CD4-positive, CD25-positive, alpha-beta regulatory T cell (primary cell): ENCODE measurements around the gene PHLDB1. TPM values are rescaled to one million over a fixed set of nuclear protein-coding genes. Genes with fewer than 3 reads are reported as not detected.
A peak's percentile ranks its signal among the peaks of the same experiment; 100 is the strongest.

ENCODE experiments used
- ATAC-seq, 2 donors: fragments of 150-1000 bp; cut with Tn5 transposase; one replicate each; pipeline ENCODE4 v1.10.0; 2021; ENCODE audit warnings: low read depth in 2 of 2, moderate number of reproducible peaks in 2 of 2, moderate library complexity in 1 of 2
- DNase-seq, 3 donors: peaks; one replicate each; pipeline versions ENCODE4 v3.0.0 to v3.0.0-alpha.2; 2012 to 2022; ENCODE audit warnings: mixed read lengths in 1 of 3
- H3K27ac ChIP-seq: one replicate; pipeline ENCODE4 v1.7.0; 2013; ENCODE audit warnings: mild to moderate bottlenecking, low read length; ENCODE audit not compliant: insufficient read depth, poor library complexity, severe bottlenecking
- H3K27me3 ChIP-seq: one replicate; pipeline ENCODE4 v1.7.0; 2013; ENCODE audit warnings: low read length; ENCODE audit not compliant: control insufficient read depth, insufficient read depth
- H3K36me3 ChIP-seq: one replicate; pipeline ENCODE4 v1.7.0; 2013; ENCODE audit warnings: mild to moderate bottlenecking, low read length, moderate library complexity; ENCODE audit not compliant: control insufficient read depth, insufficient read depth
- H3K4me1 ChIP-seq: 2 replicates; pipeline ENCODE4 v1.7.0; 2013; ENCODE audit warnings: mild to moderate bottlenecking, low read length; ENCODE audit not compliant: insufficient read depth, control insufficient read depth, poor library complexity, severe bottlenecking
- H3K4me3 ChIP-seq: one replicate; pipeline ENCODE4 v1.7.0; 2013; ENCODE audit warnings: low read depth, mild to moderate bottlenecking, low read length, moderate library complexity
- H3K9me3 ChIP-seq, 2 experiments: 1 replicate in 1 of 2; 2 replicates in 1 of 2; pipeline ENCODE4 v1.7.0; 2013; ENCODE audit warnings: low read length in 2 of 2, mild to moderate bottlenecking in 1 of 2, moderate library complexity in 1 of 2; ENCODE audit not compliant: control insufficient read depth in 2 of 2
- H3K27ac Mint-ChIP-seq, 3 donors: one replicate each; pipeline ENCODE4 v1.8.0; 2020 to 2022; ENCODE audit warnings: mild to moderate bottlenecking in 3 of 3, mixed read lengths in 3 of 3, moderate library complexity in 2 of 3
- H3K27me3 Mint-ChIP-seq: one replicate; pipeline ENCODE4 v1.8.0; 2022; ENCODE audit warnings: mild to moderate bottlenecking, mixed read lengths
- H3K36me3 Mint-ChIP-seq: one replicate; pipeline ENCODE4 v1.8.0; 2020; ENCODE audit warnings: mixed read lengths
- H3K4me1 Mint-ChIP-seq, 4 donors: one replicate each; pipeline ENCODE4 v1.8.0; 2020 to 2022; ENCODE audit warnings: mixed read lengths in 4 of 4, mild to moderate bottlenecking in 1 of 4
- H3K4me3 Mint-ChIP-seq, 4 donors: one replicate each; pipeline ENCODE4 v1.8.0; 2020 to 2022; ENCODE audit warnings: mild to moderate bottlenecking in 4 of 4, mixed read lengths in 4 of 4, moderate library complexity in 3 of 4
- H3K9me3 Mint-ChIP-seq, 7 donors: one replicate each; pipeline ENCODE4 v1.8.0; 2020 to 2022; ENCODE audit warnings: mixed read lengths in 7 of 7, mild to moderate bottlenecking in 3 of 7, moderate library complexity in 2 of 7
- polyA plus RNA-seq, 4 donors: library from polyadenylated mRNA; unstranded; fragments of 300-500 nt; fragmentation: Illumina TruSeq; gene quantifications; one replicate each; pipeline ENCODE4 v1.2.3, GENCODE V29; 2021
- total RNA-seq: library from RNA; stranded (reverse); gene quantifications from one replicate; pipeline ENCODE4 v1.2.3, GENCODE V29; 2022

Gene PHLDB1
- total and polyA plus RNA-seq, 5 donors from 2014 or later: 0.16 to 1.2 (median 0.55) TPM; not detected in 1

GRCh38 chr11:118703563-118704106, 96.2 kb downstream of the PHLDB1 start:
- Mint-ChIP-seq H3K9me3 (peaks cover 0 to 8% (median 2%) of the 10 kb centered on the region in 7 donors), H3K4me3 (peak overlapping the region in 2 of 4 donors; percentile 8 to 43), H3K27ac (peak overlapping the region; percentile 56 to 97 (median 89)), H3K4me1 (peaks cover 30 to 84% (median 43%) of the 10 kb centered on the region in 4 donors), H3K27me3 (peaks cover 6% of the 10 kb centered on the region), H3K36me3 (no peaks in the 10 kb centered on the region)
- Histone ChIP-seq H3K27ac (peak overlapping the region; percentile 43), H3K4me1 (peaks cover 62% of the 10 kb centered on the region), H3K9me3 (peaks cover 0 to 3% of the 10 kb centered on the region in 2 experiments), H3K27me3 (no peaks in the 10 kb centered on the region), H3K36me3 (no peaks in the 10 kb centered on the region), H3K4me3 (no peak overlapping the region)
- no peak for ATAC-seq
- DNase-seq: no peak

- Mint-ChIP-seq H3K36me3 (no peaks in the 10 kb centered on the region), H3K4me3 (peak overlapping the region; percentile 51 to 83 (median 80)), H3K27ac (peak overlapping the region; percentile 95 to 97 (median 97)), H3K9me3 (peaks cover 0 to 4% (median 2%) of the 10 kb centered on the region in 7 donors), H3K4me1 (peaks cover 21 to 68% (median 33%) of the 10 kb centered on the region in 4 donors), H3K27me3 (peaks cover 6% of the 10 kb centered on the region)
- Histone ChIP-seq H3K9me3 (peaks cover 0 to 3% of the 10 kb centered on the region in 2 experiments), H3K4me1 (peaks cover 46% of the 10 kb centered on the region), H3K36me3 (no peaks in the 10 kb centered on the region), H3K4me3 (peak overlapping the region; percentile 44), H3K27ac (peak overlapping the region; percentile 63), H3K27me3 (no peaks in the 10 kb centered on the region)
- DNase-seq (peak in 2 of 3 donors; percentile 61 to 89), ATAC-seq (peak; percentile 78 to 89)
Measured at GRCh38 chr11:118705111-118705741, 97.8 kb downstream of the PHLDB1 start.

GRCh38 chr11:118705791-118706545, 98.6 kb downstream of the PHLDB1 start:
- H3K4me3 Mint-ChIP-seq: peak overlapping the region; percentile 51 to 83 (median 80)
- H3K27me3 ChIP-seq: no peaks in the 10 kb centered on the region
- peaks cover 0 to 2% (median 0%) of the 10 kb centered on the region in 7 donors for H3K9me3 Mint-ChIP-seq
- H3K4me1 ChIP-seq: peaks cover 41% of the 10 kb centered on the region
- H3K27me3 Mint-ChIP-seq: peaks cover 6% of the 10 kb centered on the region
- H3K36me3 ChIP-seq: no peaks in the 10 kb centered on the region
- H3K4me3 ChIP-seq: peak overlapping the region; percentile 44
- H3K4me1 Mint-ChIP-seq: peaks cover 18 to 63% (median 30%) of the 10 kb centered on the region in 4 donors
- DNase-seq (no peak), ATAC-seq (peak in 1 of 2 donors; percentile 23)
- no peaks in the 10 kb centered on the region for H3K9me3 ChIP-seq
- H3K27ac ChIP-seq: peak overlapping the region; percentile 63
- peak overlapping the region; percentile 95 to 97 (median 97) for H3K27ac Mint-ChIP-seq
- no peaks in the 10 kb centered on the region for H3K36me3 Mint-ChIP-seq

GRCh38 chr11:118706546-118706825, 99.1 kb downstream of the PHLDB1 start:
- Histone ChIP-seq H3K9me3 (no peaks in the 10 kb centered on the region), H3K4me3 (no peak overlapping the region), H3K4me1 (peaks cover 41% of the 10 kb centered on the region), H3K36me3 (no peaks in the 10 kb centered on the region), H3K27ac (no peak overlapping the region), H3K27me3 (no peaks in the 10 kb centered on the region)
- Mint-ChIP-seq H3K4me3 (no peak overlapping the region), H3K36me3 (no peaks in the 10 kb centered on the region), H3K27me3 (peaks cover 6% of the 10 kb centered on the region), H3K27ac (peak overlapping the region; percentile 9 to 97 (median 97)), H3K9me3 (peaks cover 0 to 2% (median 0%) of the 10 kb centered on the region in 7 donors), H3K4me1 (peaks cover 18 to 63% (median 30%) of the 10 kb centered on the region in 4 donors)
- no peak for DNase-seq
- ATAC-seq: no peak

Other genes with a start within 250 kb of the PHLDB1 start
- gene UBE4A, start 248.0 kb upstream of the PHLDB1 start, total RNA-seq: 49.1 TPM
- 10 to 100 TPM; 23.5 to 29.2 (median 25.4) TPM for gene UBE4A, start 248.0 kb upstream of the PHLDB1 start, polyA plus RNA-seq
- gene ATP5MG, start 206.0 kb upstream of the PHLDB1 start, total RNA-seq: 154 TPM
- gene ATP5MG, start 206.0 kb upstream of the PHLDB1 start, polyA plus RNA-seq: 100 to 1,000 TPM; 578 to 706 (median 677) TPM
- gene KMT2A, start 171.1 kb upstream of the PHLDB1 start, total RNA-seq: 179 TPM
- gene KMT2A, start 171.1 kb upstream of the PHLDB1 start, polyA plus RNA-seq: 10 to 100 TPM; 12.1 to 19.5 (median 18.2) TPM
- gene TTC36, start 80.1 kb upstream of the PHLDB1 start, total RNA-seq: not detected
- under 1 TPM; 0.22 to 0.87 (median 0.50) TPM for gene TTC36, start 80.1 kb upstream of the PHLDB1 start, polyA plus RNA-seq
- gene TMEM25, start 76.4 kb upstream of the PHLDB1 start, total RNA-seq: 10.7 TPM
- 10 to 100 TPM in 3 of 4 donors, 1 to 10 TPM in 1; 10.0 to 17.3 (median 14.2) TPM for gene TMEM25, start 76.4 kb upstream of the PHLDB1 start, polyA plus RNA-seq
- gene IFT46, start 41.7 kb upstream of the PHLDB1 start, total RNA-seq: 3.7 TPM
- 1 to 10 TPM; 4.0 to 8.5 (median 6.6) TPM for gene IFT46, start 41.7 kb upstream of the PHLDB1 start, polyA plus RNA-seq
- gene ARCN1, start 35.2 kb upstream of the PHLDB1 start, total RNA-seq: 76.6 TPM
- gene ARCN1, start 35.2 kb upstream of the PHLDB1 start, polyA plus RNA-seq: 100 to 1,000 TPM; 131 to 169 (median 153) TPM
- not detected for gene TREH, start 72.0 kb downstream of the PHLDB1 start, total RNA-seq
- not detected for gene TREH, start 72.0 kb downstream of the PHLDB1 start, polyA plus RNA-seq
- 293 TPM for gene DDX6, start 183.5 kb downstream of the PHLDB1 start, total RNA-seq
- gene DDX6, start 183.5 kb downstream of the PHLDB1 start, polyA plus RNA-seq: 100 to 1,000 TPM in 1 of 4 donors, 10 to 100 TPM in 3; 79.0 to 103 (median 94.6) TPM